Mucosa of gallbladder (tissue), 1 donor: Measurements from ENCODE around the gene SLC26A8. TPM values are rescaled to one million over a fixed set of nuclear protein-coding genes. Genes with fewer than 3 reads are reported as not detected.
"Not testable (repeated sequence)": the region's sequence is repeated elsewhere in the genome, so short reads cannot be mapped to it uniquely, and the experiment has no call there.

Experiments
- DNase-seq: peaks from one replicate; pipeline ENCODE4 v3.0.0-alpha.2; 2020; ENCODE audit warnings: low spot score
- total RNA-seq: library from RNA; stranded (reverse); gene quantifications from one replicate; pipeline ENCODE4 v1.2.1, GENCODE V29; 2021
- donor health status: DM: no; HTN: no; CAD: no.

Gene SLC26A8
- total RNA-seq, 1 donor from 2014 or later, result not detected

GRCh38 chr6:35911871-35912653 is 112.4 kb downstream of the SLC26A8 start:
- DNase-seq, result no peak

GRCh38 chr6:35909571-35909970 is 114.9 kb downstream of the SLC26A8 start:
- not testable (repeated sequence) for DNase-seq

GRCh38 chr6:35908753-35909401 is 115.6 kb downstream of the SLC26A8 start:
- DNase-seq, result not testable (repeated sequence)

- DNase-seq, result no peak
These were observed 116.7 kb downstream of the SLC26A8 start for GRCh38 chr6:35907750-35908149.

- DNase-seq, result no peak
These were observed 118.0 kb downstream of the SLC26A8 start for GRCh38 chr6:35906499-35906846.

- DNase-seq, result no peak
These were observed 118.5 kb downstream of the SLC26A8 start for GRCh38 chr6:35905841-35906498.

GRCh38 chr6:35905141-35905785 is 119.2 kb downstream of the SLC26A8 start:
- DNase-seq, result no peak

GRCh38 chr6:35903679-35904078 is 120.8 kb downstream of the SLC26A8 start:
- DNase-seq, result no peak

- DNase-seq, result no peak
These were observed 124.0 kb downstream of the SLC26A8 start for GRCh38 chr6:35900448-35900847.

- DNase-seq, result no peak
These were observed 126.4 kb downstream of the SLC26A8 start for GRCh38 chr6:35898003-35898402.

GRCh38 chr6:35897486-35897885 is 127.0 kb downstream of the SLC26A8 start:
- no peak for DNase-seq

GRCh38 chr6:35897036-35897435 is 127.4 kb downstream of the SLC26A8 start:
- no peak for DNase-seq

- DNase-seq, result no peak
These were observed 128.2 kb downstream of the SLC26A8 start for GRCh38 chr6:35896228-35896627.

- DNase-seq, result no peak
These were observed 128.9 kb downstream of the SLC26A8 start for GRCh38 chr6:35895560-35895959.

GRCh38 chr6:35894776-35895175 is 129.7 kb downstream of the SLC26A8 start:
- DNase-seq, result no peak

Other genes starting within 250 kb of the SLC26A8 start
- gene CLPSL2, start 248.0 kb downstream of the SLC26A8 start, total RNA-seq, result not detected
- gene CLPSL1, start 243.6 kb downstream of the SLC26A8 start, total RNA-seq, result 0.49 TPM
- 14.4 TPM for gene CLPS, start 227.3 kb downstream of the SLC26A8 start, total RNA-seq
- gene LHFPL5, start 219.3 kb downstream of the SLC26A8 start, total RNA-seq, result 0.69 TPM
- 39.9 TPM for gene SRPK1, start 103.5 kb downstream of the SLC26A8 start, total RNA-seq
- 62.7 TPM for gene MAPK14, start 3.2 kb upstream of the SLC26A8 start, total RNA-seq
- 72.2 TPM for gene MAPK13, start 105.9 kb upstream of the SLC26A8 start, total RNA-seq
- 47.0 TPM for gene BRPF3, start 172.1 kb upstream of the SLC26A8 start, total RNA-seq
- 0.14 TPM for gene PNPLA1, start 245.4 kb upstream of the SLC26A8 start, total RNA-seq